SK-N-SH (cell line): ENCODE results near the gene GTPBP3. TPM values are rescaled to one million over a fixed set of nuclear protein-coding genes. Genes with fewer than 3 reads are reported as not detected.

ENCODE experiments used
- CTCF ChIA-PET: fragments of 300-600, 350-600 bp; formaldehyde crosslinking; extraction: SDS; loops from one replicate; lab custom pipeline; 2021; lab: Yijun Ruan, JAX
- POLR2A ChIA-PET: fragments of 350-600 bp; sonication (Branson Sonifier 250); formaldehyde crosslinking; extraction: SDS; loops from one replicate; lab custom pipeline; 2020; ENCODE audit warnings: antibody characterized with exemption, inconsistent platforms; lab: Yijun Ruan, JAX
- DNase-seq: peaks from one replicate; pipeline ENCODE4 v3.0.0; 2012
- H2AFZ ChIP-seq: fragments of 200-600 bp; sonication (generic); 2 replicates; pipeline ENCODE4 v1.8.1; 2016; ENCODE audit warnings: antibody characterized with exemption, mild to moderate bottlenecking, low read depth
- H3F3A ChIP-seq: fragments of 200-600 bp; sonication (generic); replicated peaks from 2 replicates; pipeline ENCODE3; 2016; ENCODE audit warnings: antibody characterized with exemption, mild to moderate bottlenecking; ENCODE audit not compliant: insufficient read depth
- H3K27ac ChIP-seq, 2 experiments: fragments of 200-500 bp in 1 of 2; fragments of 200-600 bp in 1 of 2; sonication (Bioruptor generic) in 1 of 2; sonication (generic), shearing (Covaris generic) in 1 of 2; 2 replicates each; pipeline versions ENCODE4 v1.5.1 to v1.6.1; 2014 to 2016; ENCODE audit warnings: low read depth in 2 of 2, inconsistent platforms in 1 of 2, low read length in 1 of 2, mild to moderate bottlenecking in 1 of 2, mixed read lengths in 1 of 2
- H3K27me3 ChIP-seq: fragments of 200-600 bp; sonication (generic), shearing (Covaris generic); 2 replicates; pipeline ENCODE4 v1.6.1; 2016; ENCODE audit warnings: mixed run types; ENCODE audit not compliant: insufficient read depth
- H3K36me3 ChIP-seq, 2 experiments: fragments of 200-500 bp in 1 of 2; fragments of 200-600 bp in 1 of 2; sonication (Bioruptor generic) in 1 of 2; sonication (generic) in 1 of 2; replicated peaks in 1 of 2; 2 replicates each; pipeline versions ENCODE3 to v1.5.1; 2014 to 2016; ENCODE audit warnings: low read length in 1 of 2, mild to moderate bottlenecking in 1 of 2; ENCODE audit not compliant: insufficient read depth in 2 of 2, control insufficient read depth in 1 of 2
- H3K4me1 ChIP-seq, 2 experiments: fragments of 200-500 bp in 1 of 2; fragments of 200-600 bp in 1 of 2; sonication (Bioruptor generic) in 1 of 2; sonication (generic), shearing (Covaris generic) in 1 of 2; 2 replicates each; pipeline versions ENCODE4 v1.5.1 to v1.6.1; 2014 to 2016; ENCODE audit warnings: low read depth in 1 of 2, low read length in 1 of 2, mixed run types in 1 of 2; ENCODE audit not compliant: insufficient read depth in 2 of 2, control insufficient read depth in 1 of 2
- H3K4me2 ChIP-seq: fragments of 200-600 bp; sonication (generic), shearing (Covaris generic); 2 replicates; pipeline ENCODE4 v1.6.1; 2017; ENCODE audit warnings: mixed run types
- H3K4me3 ChIP-seq, 2 experiments: fragments of 200-500 bp in 1 of 2; fragments of 200-600 bp in 1 of 2; sonication (Bioruptor generic) in 1 of 2; sonication (generic), shearing (Covaris generic) in 1 of 2; 2 replicates each; pipeline versions ENCODE4 v1.5.1 to v1.8.1; 2014 to 2016; ENCODE audit warnings: low read depth in 2 of 2, inconsistent platforms in 1 of 2, low read length in 1 of 2, mild to moderate bottlenecking in 1 of 2, mixed read lengths in 1 of 2, moderate library complexity in 1 of 2
- H3K79me2 ChIP-seq: fragments of 200-600 bp; sonication (generic); 2 replicates; pipeline ENCODE4 v1.8.1; 2017; ENCODE audit warnings: mild to moderate bottlenecking; ENCODE audit not compliant: insufficient read depth
- H3K9ac ChIP-seq: fragments of 200-600 bp; sonication (generic); 2 replicates; pipeline ENCODE4 v1.6.1; 2017; ENCODE audit warnings: mixed run types
- H3K9me2 ChIP-seq: fragments of 200-600 bp; sonication (generic); 2 replicates; pipeline ENCODE4 v1.6.1; 2017; ENCODE audit warnings: mixed run types
- H3K9me3 ChIP-seq: fragments of 200-600 bp; sonication (generic); 2 replicates; pipeline ENCODE4 v1.6.1; 2017; ENCODE audit warnings: mixed run types, mild to moderate bottlenecking, moderate library complexity
- H4K20me1 ChIP-seq: fragments of 200-600 bp; sonication (generic); 2 replicates; pipeline ENCODE4 v1.6.1; 2017; ENCODE audit warnings: mild to moderate bottlenecking, mixed run types; ENCODE audit not compliant: insufficient read depth
- EP300 ChIP-seq, 2 experiments: IDR thresholded peaks; 2 replicates each; pipeline versions ENCODE4 v1.4.0 to v1.6.1; 2012; ENCODE audit warnings: borderline replicate concordance in 1 of 2, low read depth in 1 of 2, low read length in 1 of 2
- EZH2phosphoT487 ChIP-seq: fragments of 200-600 bp; sonication (generic); IDR thresholded peaks from 2 replicates; pipeline ENCODE4 v1.6.1; 2017; ENCODE audit warnings: low read depth, mixed run types, mild to moderate bottlenecking, antibody characterized with exemption, moderate library complexity, borderline replicate concordance
- FOXJ3 ChIP-seq: sonication (generic); formaldehyde crosslinking; IDR thresholded peaks from 2 replicates; pipeline ENCODE4 v1.5.1; 2020; ENCODE audit warnings: mild to moderate bottlenecking, missing genetic modification reagents
- GATA2 ChIP-seq: sonication (generic); formaldehyde crosslinking; IDR thresholded peaks from 2 replicates; pipeline ENCODE4 v1.5.0; 2020; ENCODE audit warnings: mild to moderate bottlenecking, missing genetic modification reagents
- MEF2A ChIP-seq: IDR thresholded peaks from 2 replicates; pipeline ENCODE4 v1.4.0; 2012; ENCODE audit warnings: low read depth, borderline replicate concordance
- MXI1 ChIP-seq: IDR thresholded peaks from 2 replicates; pipeline ENCODE4 v1.6.1; 2012; ENCODE audit warnings: mild to moderate bottlenecking, low read depth, low read length, improper control_type of control experiment
- POLR2AphosphoS5 ChIP-seq: IDR thresholded peaks from 2 replicates; pipeline ENCODE4 v1.6.1; 2012; ENCODE audit warnings: low read depth, low read length
- RXRA ChIP-seq: IDR thresholded peaks from 2 replicates; pipeline ENCODE4 v1.4.0; 2012; ENCODE audit warnings: low read depth, mild to moderate bottlenecking, borderline replicate concordance
- SIN3A ChIP-seq: IDR thresholded peaks from 2 replicates; pipeline ENCODE4 v1.6.1; 2012; ENCODE audit warnings: low read depth, mild to moderate bottlenecking, low read length, moderate library complexity, borderline replicate concordance
- SMC3 ChIP-seq: IDR thresholded peaks from 2 replicates; pipeline ENCODE4 v1.6.1; 2012; ENCODE audit warnings: low read depth, low read length, improper control_type of control experiment
- TAF1 ChIP-seq: IDR thresholded peaks from 2 replicates; pipeline ENCODE4 v1.6.1; 2012; ENCODE audit warnings: low read depth, mild to moderate bottlenecking, low read length, moderate library complexity, borderline replicate concordance
- TCF12 ChIP-seq: IDR thresholded peaks from 2 replicates; pipeline ENCODE4 v1.4.0; 2012
- WGBS: methylation state at CpG from one replicate; pipeline ENCODE4 v1.1.6; 2017; ENCODE audit warnings: low lambda C conversion rate; 5-methylcytosine and 5-hydroxymethylcytosine counted together
- polyA plus RNA-seq, 3 experiments: library from polyadenylated mRNA; depleted of rRNA; stranded (reverse); fragments of >200 nt; gene quantifications; 2 replicates each; pipeline ENCODE4 v1.2.3, GENCODE V29; 2012
- TF ChIP-seq, protein P1 (sequence below): fragments of 200-600 bp; sonication (generic); IDR thresholded peaks from 2 replicates; pipeline ENCODE4 v1.6.1; 2017; ENCODE audit warnings: antibody characterized with exemption, mild to moderate bottlenecking, moderate library complexity
- TF ChIP-seq, protein P2 (sequence below): IDR thresholded peaks from 2 replicates; pipeline ENCODE4 v1.4.0; 2012; ENCODE audit warnings: low read depth, borderline replicate concordance
- TF ChIP-seq, protein P3 (sequence below): fragments of 150-350 bp; IDR thresholded peaks from 2 replicates; pipeline ENCODE4 v1.6.1; 2017; ENCODE audit warnings: antibody characterized with exemption, low read length, low read depth, borderline replicate concordance

The GTPBP3 gene
- polyA plus RNA-seq, 1 of the 3 experiments (the other 2 are of a cell fraction) = 21.6 TPM

DNA sequence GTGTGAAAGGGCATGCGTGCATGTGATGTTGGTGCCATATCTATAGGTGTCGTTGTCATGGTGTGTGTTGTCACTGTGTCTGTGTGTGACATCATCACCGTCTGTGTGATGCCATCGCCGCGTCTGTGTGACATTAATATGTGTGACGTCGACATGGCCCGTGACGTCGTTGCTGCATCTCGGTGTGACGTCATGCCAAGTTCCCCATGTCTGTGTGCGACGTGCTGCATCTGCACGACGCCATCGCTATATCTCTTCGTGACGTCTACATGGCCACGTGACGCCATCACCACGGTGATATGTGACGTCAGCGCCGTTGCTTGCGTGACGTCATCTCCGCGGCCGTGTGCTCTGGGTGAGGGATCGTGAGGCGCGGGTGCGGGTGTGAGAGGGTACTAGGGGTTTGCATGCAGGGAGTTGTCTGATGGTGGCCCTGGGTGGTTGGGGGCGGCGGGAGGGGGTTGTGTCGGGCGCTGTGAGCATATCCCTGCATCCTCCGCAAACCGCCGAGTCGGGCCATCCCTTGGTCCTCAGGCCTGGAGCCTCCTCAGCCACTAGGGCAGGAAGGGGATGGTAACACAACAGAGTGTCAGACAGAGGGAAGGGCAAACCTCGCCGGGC is 14.6 kb downstream of the GTPBP3 start (continued):
- TF ChIP-seq, protein P1, sequence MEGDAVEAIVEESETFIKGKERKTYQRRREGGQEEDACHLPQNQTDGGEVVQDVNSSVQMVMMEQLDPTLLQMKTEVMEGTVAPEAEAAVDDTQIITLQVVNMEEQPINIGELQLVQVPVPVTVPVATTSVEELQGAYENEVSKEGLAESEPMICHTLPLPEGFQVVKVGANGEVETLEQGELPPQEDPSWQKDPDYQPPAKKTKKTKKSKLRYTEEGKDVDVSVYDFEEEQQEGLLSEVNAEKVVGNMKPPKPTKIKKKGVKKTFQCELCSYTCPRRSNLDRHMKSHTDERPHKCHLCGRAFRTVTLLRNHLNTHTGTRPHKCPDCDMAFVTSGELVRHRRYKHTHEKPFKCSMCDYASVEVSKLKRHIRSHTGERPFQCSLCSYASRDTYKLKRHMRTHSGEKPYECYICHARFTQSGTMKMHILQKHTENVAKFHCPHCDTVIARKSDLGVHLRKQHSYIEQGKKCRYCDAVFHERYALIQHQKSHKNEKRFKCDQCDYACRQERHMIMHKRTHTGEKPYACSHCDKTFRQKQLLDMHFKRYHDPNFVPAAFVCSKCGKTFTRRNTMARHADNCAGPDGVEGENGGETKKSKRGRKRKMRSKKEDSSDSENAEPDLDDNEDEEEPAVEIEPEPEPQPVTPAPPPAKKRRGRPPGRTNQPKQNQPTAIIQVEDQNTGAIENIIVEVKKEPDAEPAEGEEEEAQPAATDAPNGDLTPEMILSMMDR = no peak
- TF ChIP-seq POLR2AphosphoS5 (no peak), SIN3A (no peak), MXI1 (no peak)

DNA sequence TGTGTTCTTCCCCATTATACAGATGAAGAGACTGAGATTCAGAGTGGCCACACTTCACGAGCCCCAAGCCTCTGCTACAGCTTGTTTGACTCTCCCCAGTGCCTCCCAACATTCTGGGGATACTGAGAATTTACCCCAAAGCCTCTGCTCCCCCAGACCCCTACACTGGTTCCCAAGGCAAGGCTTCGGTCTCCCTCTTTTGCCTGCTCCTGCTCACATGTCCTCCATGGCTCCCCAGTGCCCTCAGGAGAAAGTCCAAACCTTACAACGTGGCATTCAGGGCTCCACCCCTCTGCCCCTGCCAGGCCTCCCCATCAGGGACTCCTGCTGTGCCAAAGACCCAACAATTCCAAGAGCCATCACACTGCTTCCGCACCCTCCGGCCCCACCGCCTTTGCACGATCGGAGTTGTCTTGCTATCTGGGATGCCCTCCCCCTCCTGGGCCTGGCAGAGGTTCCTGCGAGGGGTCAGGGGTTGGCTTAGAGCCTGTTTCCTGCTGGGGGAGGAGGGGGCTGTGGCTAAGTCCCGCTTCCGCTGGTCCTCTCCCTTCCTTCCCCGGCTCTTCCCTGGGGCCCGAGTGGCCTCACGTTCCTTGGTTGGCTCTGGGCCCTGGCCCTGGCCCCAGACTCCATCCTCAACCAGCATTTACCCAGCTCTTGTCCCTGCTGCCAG is 15.4 kb downstream of the GTPBP3 start:
- no peaks in the 10 kb centered on the region for H3K27me3 ChIP-seq
- no peaks in the 10 kb centered on the region for H3K9me2 ChIP-seq
- H3K79me2 ChIP-seq = no peaks in the 10 kb centered on the region
- TF ChIP-seq TCF12 = no peak
- no peak for TF ChIP-seq FOXJ3 (CRISPR knock-in tag)
- TF ChIP-seq, protein P2, sequence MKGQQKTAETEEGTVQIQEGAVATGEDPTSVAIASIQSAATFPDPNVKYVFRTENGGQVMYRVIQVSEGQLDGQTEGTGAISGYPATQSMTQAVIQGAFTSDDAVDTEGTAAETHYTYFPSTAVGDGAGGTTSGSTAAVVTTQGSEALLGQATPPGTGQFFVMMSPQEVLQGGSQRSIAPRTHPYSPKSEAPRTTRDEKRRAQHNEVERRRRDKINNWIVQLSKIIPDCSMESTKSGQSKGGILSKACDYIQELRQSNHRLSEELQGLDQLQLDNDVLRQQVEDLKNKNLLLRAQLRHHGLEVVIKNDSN = no peak
- TF ChIP-seq EZH2phosphoT487 = no peak
- no peak for TF ChIP-seq RXRA
- no peak for TF ChIP-seq GATA2 (CRISPR knock-in tag)
- TF ChIP-seq MEF2A = no peak
- TF ChIP-seq EP300 (IDR thresholded peaks at IDR 0.05; ENCODE audit: borderline replicate concordance in 1 of 2, low read depth in 1 of 2, low read length in 1 of 2) = no peak
- TF ChIP-seq SMC3 = no peak
- no peak for TF ChIP-seq TAF1
- TF ChIP-seq, protein P3, sequence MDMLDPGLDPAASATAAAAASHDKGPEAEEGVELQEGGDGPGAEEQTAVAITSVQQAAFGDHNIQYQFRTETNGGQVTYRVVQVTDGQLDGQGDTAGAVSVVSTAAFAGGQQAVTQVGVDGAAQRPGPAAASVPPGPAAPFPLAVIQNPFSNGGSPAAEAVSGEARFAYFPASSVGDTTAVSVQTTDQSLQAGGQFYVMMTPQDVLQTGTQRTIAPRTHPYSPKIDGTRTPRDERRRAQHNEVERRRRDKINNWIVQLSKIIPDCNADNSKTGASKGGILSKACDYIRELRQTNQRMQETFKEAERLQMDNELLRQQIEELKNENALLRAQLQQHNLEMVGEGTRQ = no peak
- H3K9ac ChIP-seq = no peak overlapping the region
- no peak overlapping the region for H3K4me2 ChIP-seq
- H3K4me1 ChIP-seq = peaks cover 5 to 6% of the 10 kb centered on the region in 2 experiments; a peak in 1 of 4 replicates
- no peak for DNase-seq
- ChIA-PET POLR2A (no interaction called here), CTCF (interaction anchor here (0.6 to 1.0 kb wide), 2 partner anchors 22 to 33 kb away, joined by 3 read pairs; no protein-coding TSS in a partner anchor)
- no peaks in the 10 kb centered on the region for H3K9me3 ChIP-seq
- H2AFZ ChIP-seq = no peak overlapping the region
- H3K27ac ChIP-seq = no peak overlapping the region
- no peaks in the 10 kb centered on the region for H3K36me3 ChIP-seq
- H3F3A ChIP-seq = no peaks in the 10 kb centered on the region
- WGBS = 80% methylated on average over 13 of the region's 14 CpGs
- H4K20me1 ChIP-seq = no peaks in the 10 kb centered on the region
- H3K4me3 ChIP-seq = no peak overlapping the region
